ENCODE data around the gene DENND2A. TPM values are rescaled to one million over a fixed set of nuclear protein-coding genes. Genes with fewer than 3 reads are reported as not detected.
"Not testable (repeated sequence)": the region's sequence is repeated elsewhere in the genome, so short reads cannot be mapped to it uniquely, and the experiment has no call there.

DENND2A gene
- total RNA-seq, 3 donors from 2014 or later = 6.9 to 13.1 (median 7.6) TPM

DNA sequence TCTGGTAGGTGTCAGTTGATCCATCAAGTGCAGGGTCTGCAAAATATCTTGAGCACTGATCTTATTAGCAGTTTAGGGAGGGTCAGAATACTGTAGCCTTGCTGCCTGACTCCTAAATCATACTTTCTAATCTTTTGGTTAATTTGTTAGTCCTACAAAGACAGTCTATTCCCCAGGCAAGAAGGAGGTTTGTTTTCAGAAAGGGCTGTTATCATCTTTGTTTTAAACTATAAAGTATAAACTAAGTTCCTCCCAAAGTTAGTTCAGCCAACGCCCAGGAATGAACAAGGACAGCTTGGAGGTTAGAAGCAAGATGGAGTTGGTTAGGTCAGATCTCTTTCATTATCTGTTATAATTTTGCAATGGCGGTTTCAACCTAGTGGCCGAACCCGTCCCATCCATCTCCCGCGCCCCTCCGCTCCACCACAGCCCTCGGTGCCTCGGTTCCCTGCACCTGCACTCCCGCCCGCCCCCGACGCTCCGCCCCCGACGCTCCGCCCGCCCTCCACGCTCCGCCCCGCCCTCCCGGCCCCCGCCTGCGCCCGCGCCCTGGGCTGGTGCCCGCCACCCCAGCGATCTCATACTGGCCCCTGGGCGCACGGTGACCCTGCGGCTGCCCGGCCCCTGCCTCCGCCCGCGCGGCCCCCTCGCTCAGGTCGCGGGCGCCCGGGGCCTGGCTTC, 31.9 kb upstream of the DENND2A start, which contains the start of gene ADCK2:
TSS of gene ADCK2 (plus strand) at position 564 of the 681 bp plus-strand sequence. CDS start 386 bp downstream, outside the sequence.
- peak within 1 kb of the TSS; percentile 93 to 95 for H3K27ac ChIP-seq
- no peak for DNase-seq (ENCODE audit: low spot score in 2 of 2)
- no peaks in the 10 kb centered on the region for H3K36me3 ChIP-seq
- intact Hi-C loops (cut with DNase I; ENCODE audit: low total_unique reads) = no loop called here
- TF ChIP-seq POLR2A (IDR thresholded peaks at IDR 0.05) (no peak), POLR2AphosphoS5 (IDR thresholded peaks at IDR 0.05) (peak in 1 of 3 donors; percentile 9)
- no peaks in the 10 kb centered on the region for H3K27me3 ChIP-seq
- peaks cover 2 to 4% of the 10 kb centered on the region in 2 donors for H3K4me1 ChIP-seq
- peak within 1 kb of the TSS; percentile 67 to 97 (median 82) for H3K4me3 ChIP-seq
- no peaks in the 10 kb centered on the region for H3K9me3 ChIP-seq

- no peak for DNase-seq (ENCODE audit: low spot score in 2 of 2)
- no peak for TF ChIP-seq POLR2A (IDR thresholded peaks at IDR 0.05)
- no peak for TF ChIP-seq CTCF (IDR thresholded peaks at IDR 0.05)
- no peak for TF ChIP-seq POLR2AphosphoS5 (IDR thresholded peaks at IDR 0.05)
- intact Hi-C loops (cut with DNase I; ENCODE audit: low total_unique reads) = no loop called here
- H3K27me3 ChIP-seq = no peaks in the 10 kb centered on the region
- H3K36me3 ChIP-seq = no peaks in the 10 kb centered on the region
- H3K27ac ChIP-seq = no peak overlapping the region
- no peaks in the 10 kb centered on the region for H3K9me3 ChIP-seq
- peaks cover 2 to 7% of the 10 kb centered on the region in 2 donors for H3K4me1 ChIP-seq
- H3K4me3 ChIP-seq = no peak overlapping the region
Observed at GRCh38 chr7:140671966-140672365, 31.4 kb upstream of the DENND2A start.

- intact Hi-C loops (cut with DNase I; ENCODE audit: low total_unique reads) = no loop called here
- Histone ChIP-seq H3K27ac (no peak overlapping the region), H3K4me1 (peaks cover 2 to 7% of the 10 kb centered on the region in 2 donors), H3K36me3 (no peaks in the 10 kb centered on the region), H3K27me3 (no peaks in the 10 kb centered on the region), H3K9me3 (no peaks in the 10 kb centered on the region), H3K4me3 (no peak overlapping the region)
- TF ChIP-seq POLR2AphosphoS5 (IDR thresholded peaks at IDR 0.05) = no peak
- no peak for TF ChIP-seq CTCF (IDR thresholded peaks at IDR 0.05)
- no peak for TF ChIP-seq POLR2A (IDR thresholded peaks at IDR 0.05)
- DNase-seq (ENCODE audit: low spot score in 2 of 2) = no peak
Observed at GRCh38 chr7:140670343-140670935, 29.8 kb upstream of the DENND2A start.

- H3K9me3 ChIP-seq; H3K4me1 ChIP-seq; intact Hi-C loops (cut with DNase I; ENCODE audit: low total_unique reads); H3K36me3 ChIP-seq; H3K4me3 ChIP-seq; DNase-seq (ENCODE audit: low spot score in 2 of 2); H3K27me3 ChIP-seq; H3K27ac ChIP-seq: not testable (repeated sequence)
Observed at GRCh38 chr7:140669862-140670261, 29.2 kb upstream of the DENND2A start.

GRCh38 chr7:140669352-140669751, 28.7 kb upstream of the DENND2A start:
- no peak overlapping the region for H3K27ac ChIP-seq
- no peaks in the 10 kb centered on the region for H3K9me3 ChIP-seq
- no peak for DNase-seq (ENCODE audit: low spot score in 2 of 2)
- intact Hi-C loops (cut with DNase I; ENCODE audit: low total_unique reads) = no loop called here
- peaks cover 2 to 3% of the 10 kb centered on the region in 2 donors for H3K4me1 ChIP-seq
- TF ChIP-seq POLR2AphosphoS5 (IDR thresholded peaks at IDR 0.05) (no peak), POLR2A (IDR thresholded peaks at IDR 0.05) (no peak), CTCF (IDR thresholded peaks at IDR 0.05) (no peak)
- H3K36me3 ChIP-seq = no peaks in the 10 kb centered on the region
- no peaks in the 10 kb centered on the region for H3K27me3 ChIP-seq
- no peak overlapping the region for H3K4me3 ChIP-seq

DNA sequence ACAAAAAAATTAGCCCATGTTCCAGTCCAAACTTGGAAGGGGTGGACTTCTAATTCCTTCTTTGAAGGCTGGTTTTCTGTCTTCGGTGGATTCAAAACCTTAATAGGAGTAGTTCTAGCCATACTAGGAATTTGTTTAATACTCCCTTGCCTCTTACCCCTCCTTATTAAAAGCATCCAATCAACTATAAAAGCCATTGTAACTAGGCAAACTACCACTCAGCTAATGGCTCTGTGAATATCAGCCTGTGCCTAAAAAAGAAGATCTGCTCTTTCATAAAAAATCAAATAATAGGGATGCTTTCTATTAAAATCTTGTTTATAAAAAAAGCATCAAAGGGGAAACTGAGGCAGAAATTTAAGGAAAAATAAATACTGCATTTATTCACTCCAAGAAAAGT, 28.0 kb upstream of the DENND2A start:
- DNase-seq (ENCODE audit: low spot score in 2 of 2) = no peak
- intact Hi-C loops (cut with DNase I; ENCODE audit: low total_unique reads) = no loop called here
- TF ChIP-seq CTCF (IDR thresholded peaks at IDR 0.05) (no peak), POLR2A (IDR thresholded peaks at IDR 0.05) (no peak), POLR2AphosphoS5 (IDR thresholded peaks at IDR 0.05) (no peak)
- Histone ChIP-seq H3K9me3 (no peaks in the 10 kb centered on the region), H3K36me3 (no peaks in the 10 kb centered on the region), H3K4me1 (peaks cover 0 to 3% of the 10 kb centered on the region in 2 donors), H3K4me3 (no peak overlapping the region), H3K27me3 (no peaks in the 10 kb centered on the region), H3K27ac (no peak overlapping the region)
